Progenitor cell of endocrine pancreas (in vitro differentiated cells): ENCODE data around the gene ZNF273. TPM values are rescaled to one million over a fixed set of nuclear protein-coding genes. Genes with fewer than 3 reads are reported as not detected.

Experiments
- DNase-seq: peaks from one replicate; pipeline ENCODE4 v3.0.0; 2021; ENCODE audit warnings: low spot score; ENCODE audit not compliant: unreplicated experiment
- H3K27ac Mint-ChIP-seq: 2 replicates; pipeline ENCODE4 v1.8.0; 2021; ENCODE audit warnings: mild to moderate bottlenecking, moderate library complexity, mixed read lengths
- H3K27me3 Mint-ChIP-seq: 2 replicates; pipeline ENCODE4 v1.8.0; 2021; ENCODE audit warnings: mixed read lengths
- H3K36me3 Mint-ChIP-seq: 2 replicates; pipeline ENCODE4 v1.8.0; 2022; ENCODE audit warnings: mixed read lengths; ENCODE audit not compliant: insufficient read depth
- H3K4me1 Mint-ChIP-seq: 2 replicates; pipeline ENCODE4 v1.8.0; 2021; ENCODE audit warnings: low read depth, mixed read lengths
- H3K4me3 Mint-ChIP-seq: 2 replicates; pipeline ENCODE4 v1.8.0; 2021; ENCODE audit warnings: low read depth, mild to moderate bottlenecking, moderate library complexity, mixed read lengths
- H3K9me3 Mint-ChIP-seq: 2 replicates; pipeline ENCODE4 v1.8.0; 2021; ENCODE audit warnings: low read depth, mixed read lengths
- total RNA-seq: library from RNA; stranded (reverse); gene quantifications from 2 replicates; pipeline ENCODE4 v1.2.1, GENCODE V29; 2021
- TF ChIP-seq, protein P1 (sequence below): fragments of 200-600 bp; sonication (generic); IDR thresholded peaks from one replicate; pipeline ENCODE4 v1.5.0; 2021; ENCODE audit warnings: antibody characterized with exemption, mild to moderate bottlenecking; ENCODE audit not compliant: unreplicated experiment

The ZNF273 gene
- total RNA-seq, 1 donor from 2014 or later = 13.7 TPM

DNA sequence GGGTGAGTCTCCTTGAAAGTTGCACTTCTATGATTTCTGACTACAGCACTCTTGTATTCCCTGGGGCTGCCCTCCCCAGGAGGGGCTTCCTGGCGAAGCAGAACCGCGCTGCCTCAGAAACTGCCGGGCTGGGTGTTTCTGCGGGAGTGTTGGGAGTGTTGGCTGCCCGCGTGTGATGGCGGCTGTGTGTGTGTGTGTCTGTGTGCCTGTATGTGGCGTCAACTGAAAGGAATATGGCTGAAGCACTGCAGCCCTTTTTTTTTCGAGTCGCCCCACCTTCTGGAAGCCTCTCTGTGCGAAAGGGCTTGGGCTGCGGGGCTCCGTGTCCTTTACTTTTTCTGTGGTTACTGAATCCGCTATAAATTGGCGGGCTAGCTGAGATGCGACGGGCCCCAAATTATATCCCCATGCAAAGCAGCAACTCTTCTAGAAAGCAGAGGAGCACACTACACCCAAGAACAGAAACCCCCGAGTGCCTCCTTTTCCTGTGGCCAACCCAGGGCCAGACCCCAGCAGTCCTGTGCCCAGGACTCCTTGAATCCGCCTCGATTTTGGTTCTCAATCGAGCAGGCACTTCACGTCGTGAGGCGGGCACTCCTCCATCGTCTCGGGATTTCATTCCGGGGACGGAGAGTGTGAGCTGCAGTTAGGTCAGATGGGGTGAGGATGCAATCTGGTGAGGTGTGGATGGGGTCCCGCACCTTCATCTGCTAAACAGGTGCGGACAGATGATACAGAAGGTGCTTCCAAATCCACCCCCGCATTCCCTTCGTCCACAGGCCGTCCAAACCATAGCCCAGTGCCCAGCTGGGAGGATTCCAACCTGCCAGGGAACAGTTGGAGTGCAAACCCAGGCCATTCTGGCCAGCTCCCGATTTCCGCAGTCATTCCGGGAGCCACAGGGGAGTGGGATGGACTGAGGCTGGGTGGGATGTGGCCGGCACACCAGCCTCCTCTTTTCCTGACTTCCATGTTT, 22.5 kb upstream of the ZNF273 start:
- no peak for DNase-seq
- Mint-ChIP-seq H3K27me3 (peaks cover 4% of the 10 kb centered on the region), H3K9me3 (peaks cover 23% of the 10 kb centered on the region), H3K36me3 (peaks cover 3% of the 10 kb centered on the region), H3K4me3 (no peak overlapping the region), H3K4me1 (no peaks in the 10 kb centered on the region), H3K27ac (no peak overlapping the region)
- TF ChIP-seq, protein P1, sequence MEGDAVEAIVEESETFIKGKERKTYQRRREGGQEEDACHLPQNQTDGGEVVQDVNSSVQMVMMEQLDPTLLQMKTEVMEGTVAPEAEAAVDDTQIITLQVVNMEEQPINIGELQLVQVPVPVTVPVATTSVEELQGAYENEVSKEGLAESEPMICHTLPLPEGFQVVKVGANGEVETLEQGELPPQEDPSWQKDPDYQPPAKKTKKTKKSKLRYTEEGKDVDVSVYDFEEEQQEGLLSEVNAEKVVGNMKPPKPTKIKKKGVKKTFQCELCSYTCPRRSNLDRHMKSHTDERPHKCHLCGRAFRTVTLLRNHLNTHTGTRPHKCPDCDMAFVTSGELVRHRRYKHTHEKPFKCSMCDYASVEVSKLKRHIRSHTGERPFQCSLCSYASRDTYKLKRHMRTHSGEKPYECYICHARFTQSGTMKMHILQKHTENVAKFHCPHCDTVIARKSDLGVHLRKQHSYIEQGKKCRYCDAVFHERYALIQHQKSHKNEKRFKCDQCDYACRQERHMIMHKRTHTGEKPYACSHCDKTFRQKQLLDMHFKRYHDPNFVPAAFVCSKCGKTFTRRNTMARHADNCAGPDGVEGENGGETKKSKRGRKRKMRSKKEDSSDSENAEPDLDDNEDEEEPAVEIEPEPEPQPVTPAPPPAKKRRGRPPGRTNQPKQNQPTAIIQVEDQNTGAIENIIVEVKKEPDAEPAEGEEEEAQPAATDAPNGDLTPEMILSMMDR = no peak

DNA sequence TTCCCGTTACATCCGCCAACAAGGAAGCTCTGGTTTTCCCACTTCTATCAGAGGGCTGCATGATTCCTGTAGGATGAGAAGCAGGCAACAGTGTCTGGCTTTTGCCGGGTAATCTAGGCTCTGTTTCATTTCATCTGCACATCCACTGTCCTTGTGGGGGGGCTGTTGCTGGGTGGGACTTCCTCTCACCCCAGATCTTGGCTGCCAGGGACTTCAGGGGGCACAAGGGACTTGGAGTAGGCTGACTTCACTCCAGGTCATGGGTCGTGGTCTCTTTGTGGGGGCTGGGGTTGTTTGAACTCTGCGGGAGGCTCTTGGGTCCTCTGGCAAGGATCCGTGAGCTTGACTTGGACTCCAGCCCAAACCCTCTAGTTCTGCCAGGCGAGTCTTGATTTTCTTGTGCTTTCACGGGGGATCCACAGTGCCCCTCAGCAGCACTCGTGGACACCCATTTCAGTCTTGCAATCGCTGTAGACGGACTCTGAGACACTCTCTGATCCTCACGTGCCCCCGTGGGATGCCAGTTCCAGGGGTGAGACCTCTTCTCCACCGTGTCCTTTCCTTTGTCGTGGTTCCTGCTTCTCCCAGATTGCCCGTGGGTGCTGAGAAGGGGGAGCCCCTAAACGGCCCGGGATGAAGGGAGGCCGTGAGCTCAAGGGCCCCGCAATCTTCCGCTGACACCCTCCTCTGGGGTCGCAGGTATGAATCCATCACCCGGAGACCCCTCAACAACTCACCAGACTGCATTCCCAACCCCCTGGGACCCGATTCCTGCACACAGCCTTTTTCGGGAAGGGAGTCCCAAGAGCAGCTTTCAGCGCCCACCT, 21.4 kb upstream of the ZNF273 start:
- TF ChIP-seq, protein P1 = no peak
- H3K9me3 Mint-ChIP-seq = peaks cover 19% of the 10 kb centered on the region
- peaks cover 15% of the 10 kb centered on the region for H3K27me3 Mint-ChIP-seq
- DNase-seq = no peak
- no peak overlapping the region for H3K4me3 Mint-ChIP-seq
- peaks cover 3% of the 10 kb centered on the region for H3K36me3 Mint-ChIP-seq
- H3K4me1 Mint-ChIP-seq = no peaks in the 10 kb centered on the region
- no peak overlapping the region for H3K27ac Mint-ChIP-seq

- DNase-seq = no peak
- Mint-ChIP-seq H3K36me3 (peaks cover 3% of the 10 kb centered on the region), H3K9me3 (peaks cover 19% of the 10 kb centered on the region), H3K27ac (no peak overlapping the region), H3K27me3 (peaks cover 22% of the 10 kb centered on the region), H3K4me3 (no peak overlapping the region), H3K4me1 (no peaks in the 10 kb centered on the region)
- TF ChIP-seq, protein P1 = no peak
These were observed 20.5 kb upstream of the ZNF273 start for GRCh38 chr7:64882341-64883112.

- Mint-ChIP-seq H3K36me3 (peaks cover 3% of the 10 kb centered on the region), H3K4me3 (no peak overlapping the region), H3K4me1 (peaks cover 2% of the 10 kb centered on the region), H3K9me3 (peaks cover 19% of the 10 kb centered on the region), H3K27me3 (peaks cover 28% of the 10 kb centered on the region), H3K27ac (no peak overlapping the region)
- no peak for DNase-seq
- TF ChIP-seq, protein P1 = no peak
These were observed 19.8 kb upstream of the ZNF273 start for GRCh38 chr7:64883113-64883905.
